ENCODE data around the gene HSPH1.

DNA sequence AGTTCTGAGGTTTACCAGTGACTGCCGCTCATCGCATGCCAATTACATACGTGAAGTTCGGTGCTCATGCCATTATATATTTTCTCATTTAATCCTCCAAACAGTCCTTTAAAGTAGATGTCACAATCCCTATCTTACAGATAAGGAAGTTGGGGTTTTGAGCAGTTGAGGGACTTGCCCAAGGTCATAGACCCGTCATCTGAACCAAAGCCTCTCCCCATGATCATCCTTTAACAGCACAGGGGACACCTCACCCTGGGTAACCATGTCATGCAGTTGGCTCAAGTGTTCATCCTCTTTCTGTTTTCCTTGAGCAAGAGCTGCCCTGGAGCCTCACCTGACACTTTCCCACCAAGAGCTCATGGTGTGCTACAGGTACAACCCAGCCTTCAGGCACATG, 69.1 kb downstream of the HSPH1 start:
- TF ChIP-seq POLR2A (IDR thresholded peaks at IDR 0.05) (no peak), POLR2AphosphoS5 (IDR thresholded peaks at IDR 0.05) (no peak)
- TF ChIP-seq, protein P1, sequence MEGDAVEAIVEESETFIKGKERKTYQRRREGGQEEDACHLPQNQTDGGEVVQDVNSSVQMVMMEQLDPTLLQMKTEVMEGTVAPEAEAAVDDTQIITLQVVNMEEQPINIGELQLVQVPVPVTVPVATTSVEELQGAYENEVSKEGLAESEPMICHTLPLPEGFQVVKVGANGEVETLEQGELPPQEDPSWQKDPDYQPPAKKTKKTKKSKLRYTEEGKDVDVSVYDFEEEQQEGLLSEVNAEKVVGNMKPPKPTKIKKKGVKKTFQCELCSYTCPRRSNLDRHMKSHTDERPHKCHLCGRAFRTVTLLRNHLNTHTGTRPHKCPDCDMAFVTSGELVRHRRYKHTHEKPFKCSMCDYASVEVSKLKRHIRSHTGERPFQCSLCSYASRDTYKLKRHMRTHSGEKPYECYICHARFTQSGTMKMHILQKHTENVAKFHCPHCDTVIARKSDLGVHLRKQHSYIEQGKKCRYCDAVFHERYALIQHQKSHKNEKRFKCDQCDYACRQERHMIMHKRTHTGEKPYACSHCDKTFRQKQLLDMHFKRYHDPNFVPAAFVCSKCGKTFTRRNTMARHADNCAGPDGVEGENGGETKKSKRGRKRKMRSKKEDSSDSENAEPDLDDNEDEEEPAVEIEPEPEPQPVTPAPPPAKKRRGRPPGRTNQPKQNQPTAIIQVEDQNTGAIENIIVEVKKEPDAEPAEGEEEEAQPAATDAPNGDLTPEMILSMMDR (IDR thresholded peaks at IDR 0.05 in 8 of 11, conservative IDR thresholded peaks at IDR 0.05 in 3 of 11): no peak
